C4-2B (cell line): Measurements from ENCODE around the gene SNTG2.

Experiments used
- CTCF ChIP-seq: fragments of 450-650 bp; conservative IDR thresholded peaks from 2 replicates; pipeline ENCODE4 v1.5.1; 2017; ENCODE audit warnings: mild to moderate bottlenecking
- ZFX ChIP-seq: fragments of 450-650 bp; IDR thresholded peaks from 2 replicates; pipeline ENCODE4 v1.6.1; 2017

- TF ChIP-seq CTCF (no peak), ZFX (no peak)
Observed at GRCh38 chr2:1208522-1208921, 257.9 kb downstream of the SNTG2 start.
